Umbilical cord (tissue), 2 donors: Measurements from ENCODE around the gene RGL1. TPM values are rescaled to one million over a fixed set of nuclear protein-coding genes. Genes with fewer than 3 reads are reported as not detected.

ENCODE experiments used
- DNase-seq: peaks from one replicate; pipeline ENCODE4 v3.0.0-alpha.2; 2015; ENCODE audit warnings: low spot score
- total RNA-seq: library from RNA; depleted of rRNA; stranded (reverse); fragments of >200 nt; gene quantifications from one replicate; pipeline ENCODE4 v1.2.3, GENCODE V29; 2014; ENCODE audit warnings: low replicate concordance; ENCODE audit not compliant: insufficient read depth

RGL1 gene
- total RNA-seq, 1 donor from 2014 or later = 30.8 TPM

DNA sequence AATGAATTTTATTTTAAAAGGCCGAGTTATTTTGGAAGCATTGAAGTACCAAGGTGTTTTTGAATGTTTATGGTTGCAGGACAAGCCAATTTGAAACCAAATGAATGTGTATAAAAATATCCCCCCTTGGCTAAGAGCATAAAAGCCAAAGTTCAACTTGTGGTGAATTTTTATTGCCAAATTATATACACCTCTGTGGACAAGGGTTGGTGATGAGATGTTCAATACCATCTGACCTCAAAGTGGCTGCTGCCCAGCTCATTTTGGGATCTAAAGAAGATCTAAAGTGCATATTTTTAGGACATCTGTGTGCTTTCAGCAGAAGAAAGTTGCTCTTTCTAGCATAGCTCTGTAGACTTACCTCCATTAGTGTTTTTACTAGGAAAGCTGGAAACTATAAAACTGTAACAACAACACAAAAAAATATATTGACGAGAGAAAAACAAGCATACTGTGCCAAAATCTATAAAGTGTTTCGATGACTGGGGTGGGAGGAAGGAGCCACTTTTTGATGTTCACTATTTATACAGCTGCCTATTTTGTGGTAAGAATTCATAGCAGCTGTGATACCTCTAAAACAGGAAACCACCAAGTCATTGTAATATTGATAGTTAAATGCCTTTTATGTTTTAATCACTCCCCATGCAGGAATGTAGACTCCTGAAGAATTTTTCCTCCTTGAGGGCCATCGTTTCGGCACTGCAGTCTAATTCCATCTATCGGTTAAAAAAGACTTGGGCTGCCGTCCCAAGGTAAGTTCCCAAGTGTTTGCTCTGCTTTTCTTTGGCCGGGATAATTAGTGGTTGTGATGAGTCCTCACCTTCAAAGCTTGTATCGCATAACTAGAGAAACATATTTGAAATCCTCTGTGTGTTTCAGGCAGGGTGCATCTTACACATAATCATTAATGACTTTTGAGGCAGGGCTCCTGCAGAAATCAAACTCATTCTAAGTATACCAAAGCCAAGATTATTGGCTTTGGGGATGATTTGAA lies 83.2 kb downstream of the RGL1 start:
- no peak for DNase-seq

DNA sequence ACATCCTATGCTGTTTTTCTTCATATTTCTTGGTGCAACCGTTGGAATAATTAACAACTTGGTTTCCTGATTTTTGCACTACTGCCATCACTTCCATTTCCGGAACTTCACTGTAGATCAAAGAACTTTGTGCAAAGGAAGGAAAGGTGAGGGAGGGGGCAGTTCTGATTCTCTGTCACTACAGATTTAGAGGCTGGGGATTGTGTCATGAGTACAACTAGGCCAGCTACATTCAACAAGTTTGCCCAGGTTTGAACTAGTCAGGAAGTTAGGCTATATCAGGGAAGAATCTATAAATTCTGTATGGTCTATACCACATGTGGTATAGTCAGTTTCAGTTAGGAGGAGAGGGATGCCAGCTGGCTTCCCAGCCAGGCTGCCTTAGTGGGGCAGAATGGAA lies 84.2 kb downstream of the RGL1 start:
- DNase-seq = no peak

DNA sequence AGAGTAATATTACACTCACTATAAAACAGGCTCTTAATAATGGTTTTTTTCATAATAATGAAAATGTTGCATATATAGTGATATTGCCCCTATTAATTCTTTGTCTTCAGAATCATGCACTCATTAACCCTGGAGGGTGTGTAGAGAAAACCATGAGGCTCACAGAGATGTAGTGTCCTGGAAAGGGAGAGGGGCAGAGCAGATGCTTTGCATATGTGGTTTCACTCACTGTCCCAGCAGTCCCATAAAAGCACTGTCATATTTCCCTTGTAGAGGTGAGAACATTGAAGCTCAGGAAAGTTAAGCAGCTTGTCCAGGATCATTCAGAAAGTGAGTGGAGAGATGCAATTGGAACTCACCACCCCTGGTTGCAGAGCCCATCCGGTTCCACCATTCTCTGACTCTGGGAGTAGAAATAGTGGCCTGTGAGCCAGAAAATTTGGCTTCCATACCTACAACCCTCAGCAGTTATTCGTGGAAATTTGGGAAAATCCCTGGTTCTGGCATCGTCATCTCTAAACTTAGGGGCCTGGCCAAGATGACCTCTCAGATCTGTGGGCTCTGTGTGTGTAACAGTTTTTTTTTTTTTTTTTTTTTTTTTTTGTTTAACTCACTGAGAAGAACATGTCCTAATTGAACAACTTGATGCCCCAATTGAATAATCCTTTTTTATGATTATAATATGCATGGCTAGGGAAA lies 86.4 kb downstream of the RGL1 start:
- no peak for DNase-seq

DNA sequence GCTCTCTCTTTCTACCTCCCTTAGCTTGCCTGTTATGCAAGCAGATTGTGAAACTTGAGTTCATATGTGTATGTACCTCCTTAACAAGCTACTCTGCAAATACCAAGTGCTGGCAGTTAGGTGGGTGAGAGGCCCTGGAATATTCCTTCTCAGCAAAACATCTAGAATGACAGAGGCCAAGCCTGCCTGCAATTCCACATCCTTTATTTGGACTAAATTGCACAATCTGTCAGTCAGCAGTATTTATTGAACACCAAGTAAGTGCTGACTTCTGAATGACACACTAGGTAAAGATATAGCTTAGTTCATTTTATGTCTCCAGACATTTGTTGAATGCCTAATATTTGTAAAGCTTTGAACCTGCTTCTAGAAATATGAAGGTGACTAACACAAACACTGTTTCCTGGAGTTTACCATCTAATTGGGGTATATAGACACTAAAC lies 87.5 kb downstream of the RGL1 start:
- DNase-seq = no peak

DNA sequence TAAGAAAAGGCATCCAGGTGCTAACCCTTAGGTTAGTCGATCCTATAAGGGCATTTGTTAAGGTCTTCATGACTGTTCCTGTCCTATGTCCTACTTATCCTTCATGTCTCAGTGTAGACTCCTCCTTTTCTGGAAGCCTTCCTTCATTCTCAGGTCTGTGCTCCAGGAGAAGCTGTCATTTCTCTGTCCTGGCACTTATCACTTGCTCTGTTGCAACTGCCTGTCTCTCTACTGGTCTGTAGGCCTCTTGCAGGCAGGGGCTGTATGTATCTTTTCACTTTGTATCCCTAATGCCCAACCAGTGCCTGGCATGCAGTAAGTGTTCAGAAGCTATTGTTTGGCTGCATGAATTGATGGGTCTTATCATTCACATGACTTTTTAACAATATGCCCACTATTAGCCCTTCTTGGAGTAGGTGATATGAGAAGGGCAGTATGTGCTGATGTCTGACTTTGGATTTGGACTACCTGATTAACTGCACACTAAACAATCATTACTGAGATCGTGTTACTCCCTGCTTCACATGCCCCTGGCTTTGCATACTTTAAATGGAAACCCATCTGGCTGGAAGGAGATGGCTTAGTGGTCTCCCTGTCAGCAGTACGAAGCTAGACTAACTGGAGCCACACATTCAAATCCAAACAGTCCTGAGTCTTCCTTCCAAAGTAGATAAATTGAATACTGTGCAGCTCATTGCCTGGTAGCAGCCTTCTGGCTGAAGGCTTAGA lies 88.8 kb downstream of the RGL1 start:
- no peak for DNase-seq

DNA sequence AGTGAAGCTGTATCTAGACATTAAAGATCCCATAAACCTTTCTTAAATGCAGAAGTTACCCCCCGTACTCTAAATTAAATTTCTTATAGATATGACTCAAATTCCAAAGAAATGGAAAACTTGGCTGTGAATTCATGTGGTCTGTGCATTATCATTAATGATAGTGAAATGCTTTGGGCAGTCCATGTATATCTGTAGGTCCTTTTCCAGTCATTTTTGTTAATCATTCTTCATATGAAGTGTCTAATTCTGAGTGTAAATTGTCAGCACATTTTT lies 89.3 kb downstream of the RGL1 start:
- no peak for DNase-seq

DNA sequence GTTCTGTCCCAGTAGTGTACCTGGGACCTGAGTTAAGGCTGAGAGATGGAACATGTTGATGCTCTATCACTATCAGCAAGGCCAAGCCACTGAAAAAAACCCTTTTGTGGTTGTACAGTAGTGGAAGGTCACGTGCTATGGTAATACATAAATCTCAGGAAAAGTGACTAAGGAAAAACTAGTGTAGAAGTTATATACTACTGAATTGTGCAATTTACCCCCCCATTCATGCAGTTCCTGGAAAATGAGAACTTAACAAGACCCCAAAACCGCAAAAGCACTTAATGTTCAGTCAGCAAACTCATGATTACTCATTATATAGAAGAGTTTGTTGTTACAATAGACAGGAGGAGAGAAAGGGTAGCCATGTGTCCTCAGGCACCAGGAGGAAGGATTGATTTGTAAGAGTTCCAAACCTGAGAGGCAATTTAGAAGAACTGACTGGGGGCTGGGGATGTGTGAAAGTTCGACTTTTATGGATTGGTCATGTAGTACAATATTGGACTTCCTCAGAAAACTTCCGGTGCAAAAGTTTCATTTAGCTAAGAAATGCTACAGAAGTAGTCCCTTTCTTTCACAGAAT lies 91.6 kb downstream of the RGL1 start:
- DNase-seq = no peak

DNA sequence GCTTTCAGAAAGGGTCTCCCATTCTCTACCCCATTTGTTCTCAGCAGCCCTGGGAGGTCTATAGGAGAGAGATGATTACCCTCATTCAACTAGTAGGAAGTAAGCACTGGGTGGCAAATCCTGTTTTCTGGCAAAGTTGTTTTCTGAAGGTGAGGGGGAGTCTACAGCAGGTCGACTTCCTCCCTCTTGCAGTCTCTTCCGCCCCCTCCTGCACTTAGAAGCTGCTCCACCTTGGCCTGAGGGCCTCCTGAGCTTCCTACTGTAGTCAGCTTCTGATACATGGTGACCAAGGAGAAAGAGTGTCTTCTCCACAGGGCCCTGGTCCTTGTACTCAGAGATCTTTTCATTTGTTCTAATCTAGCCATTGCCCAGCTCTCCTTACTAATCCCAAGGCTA lies 93.1 kb downstream of the RGL1 start:
- DNase-seq = no peak

DNA sequence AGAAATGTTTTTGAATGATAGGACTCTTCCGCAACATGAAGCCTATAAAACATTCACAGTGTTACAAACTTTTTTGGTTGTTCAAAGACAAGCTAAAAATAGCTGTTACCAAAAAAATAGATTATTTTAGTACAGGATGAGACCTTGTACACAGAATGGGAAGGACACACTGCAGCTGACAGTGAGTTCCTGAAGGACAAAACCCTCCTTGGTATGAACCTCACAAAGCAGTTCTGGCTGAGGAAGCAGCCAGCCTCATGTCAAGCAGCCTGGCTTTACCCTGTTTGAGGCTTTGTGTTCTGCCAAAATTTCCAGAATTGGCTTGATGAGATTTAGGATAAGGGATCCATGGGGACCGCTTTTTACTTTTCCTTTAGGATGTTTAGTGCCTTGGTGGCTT lies 93.7 kb downstream of the RGL1 start:
- no peak for DNase-seq

DNA sequence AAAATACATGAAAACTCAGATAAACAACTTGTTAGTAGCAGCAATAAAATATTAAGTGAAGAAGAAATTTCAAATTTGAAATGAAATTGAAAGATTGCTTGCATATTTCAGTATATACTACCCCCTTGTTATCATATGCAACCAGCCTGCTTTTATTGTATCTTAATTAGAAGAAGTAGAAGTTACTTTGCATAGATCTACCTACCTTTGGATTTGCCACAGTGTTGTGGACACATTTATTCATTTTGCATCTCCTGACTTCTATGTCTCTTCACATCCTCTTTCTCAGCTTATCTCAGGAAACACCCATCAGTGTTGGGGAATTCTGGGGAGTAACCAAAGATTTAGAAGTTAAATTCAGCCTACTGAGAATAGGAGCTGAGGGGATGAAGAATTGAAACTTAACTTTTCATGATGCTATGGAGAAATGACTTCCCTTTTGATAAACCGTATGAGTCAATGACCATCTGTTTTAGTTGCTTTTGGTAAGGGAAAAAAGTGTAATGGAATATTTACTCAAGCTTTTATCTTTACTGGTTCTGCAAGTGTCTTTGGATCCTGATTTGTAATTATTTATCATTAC lies 96.9 kb downstream of the RGL1 start:
- no peak for DNase-seq

DNA sequence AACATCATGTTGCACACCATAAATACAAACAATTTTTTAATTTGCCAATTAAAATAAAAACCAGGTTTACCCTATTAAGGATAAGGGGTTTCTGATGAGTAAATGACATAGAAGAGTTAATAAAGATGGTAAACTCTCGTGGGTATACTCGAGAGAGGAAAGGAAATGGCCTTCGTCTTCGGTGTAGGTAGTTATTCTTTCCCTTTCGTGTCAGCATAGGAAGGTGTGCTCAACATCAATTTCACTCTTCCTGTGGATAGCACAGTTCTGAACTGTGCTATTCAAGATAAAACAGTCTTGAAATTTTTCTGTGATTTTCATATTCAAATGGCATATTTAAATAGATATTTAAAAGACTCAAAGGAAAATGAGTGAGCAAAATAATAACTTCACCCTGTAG lies 98.2 kb downstream of the RGL1 start:
- DNase-seq = no peak

DNA sequence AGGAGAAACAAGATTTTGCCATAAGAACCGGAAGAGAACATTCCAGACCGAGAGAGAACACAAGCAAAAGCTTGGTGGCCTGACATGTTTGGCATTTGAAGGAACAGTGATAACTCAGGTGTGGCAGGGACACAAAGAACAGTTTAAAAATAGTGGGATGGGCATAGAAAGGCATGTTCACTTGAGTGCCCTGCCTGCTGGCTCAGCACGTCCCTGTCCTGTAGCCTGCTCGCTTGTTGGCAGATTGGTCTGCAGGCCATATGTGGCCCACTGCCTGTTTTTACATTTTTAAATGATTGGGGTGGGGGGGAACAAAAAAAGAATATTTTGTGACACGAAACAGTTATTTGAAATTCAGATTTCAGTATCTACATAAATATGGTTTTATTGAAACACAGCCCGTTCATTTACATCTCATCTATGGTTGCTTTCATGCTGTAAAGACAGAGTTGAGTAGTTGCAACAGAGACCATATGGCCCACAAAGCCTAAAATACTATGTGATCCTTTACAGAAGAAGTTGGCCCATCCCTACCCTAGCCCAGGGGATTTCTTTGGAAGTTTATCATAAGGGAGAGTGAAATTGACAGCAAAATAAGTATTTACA lies 100.7 kb downstream of the RGL1 start:
- no peak for DNase-seq

DNA sequence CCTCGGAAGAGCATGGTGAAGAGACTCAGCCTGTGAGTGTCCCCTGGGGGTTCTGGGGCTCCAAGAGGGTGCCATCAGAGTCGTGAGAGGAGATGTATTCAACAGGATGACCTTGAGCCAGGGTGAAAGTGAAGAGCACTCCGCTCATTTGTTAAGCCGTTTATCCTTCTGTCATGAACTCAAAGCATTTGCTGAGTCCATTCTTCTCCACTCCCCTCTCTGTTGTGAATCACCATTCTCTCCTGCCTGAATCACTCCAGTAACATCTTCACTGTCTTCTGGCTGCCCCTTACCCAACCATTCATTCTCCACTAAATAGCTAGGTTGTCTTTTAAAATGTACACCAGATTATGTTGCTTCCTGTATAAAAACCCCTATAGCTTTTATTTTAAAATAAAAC lies 102.2 kb downstream of the RGL1 start:
- no peak for DNase-seq

DNA sequence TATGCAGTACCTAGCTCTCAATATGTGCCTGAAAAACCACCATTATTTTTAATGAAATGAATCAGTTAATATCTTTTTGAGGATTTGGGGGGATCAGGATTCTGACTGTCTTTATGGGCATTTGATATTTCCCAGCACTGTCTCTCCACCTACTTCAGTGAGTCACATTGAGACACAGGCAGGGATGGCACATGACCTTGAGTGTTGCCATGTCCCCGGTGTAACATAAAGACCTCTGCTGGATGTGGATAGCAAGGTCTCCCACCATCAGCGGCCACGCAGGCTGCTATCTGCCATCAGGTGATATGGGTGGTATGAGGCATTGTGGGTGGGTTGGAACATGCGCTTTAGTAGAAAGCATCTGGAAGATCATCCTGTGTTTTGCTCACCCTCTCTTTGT lies 103.2 kb downstream of the RGL1 start:
- DNase-seq = no peak

DNA sequence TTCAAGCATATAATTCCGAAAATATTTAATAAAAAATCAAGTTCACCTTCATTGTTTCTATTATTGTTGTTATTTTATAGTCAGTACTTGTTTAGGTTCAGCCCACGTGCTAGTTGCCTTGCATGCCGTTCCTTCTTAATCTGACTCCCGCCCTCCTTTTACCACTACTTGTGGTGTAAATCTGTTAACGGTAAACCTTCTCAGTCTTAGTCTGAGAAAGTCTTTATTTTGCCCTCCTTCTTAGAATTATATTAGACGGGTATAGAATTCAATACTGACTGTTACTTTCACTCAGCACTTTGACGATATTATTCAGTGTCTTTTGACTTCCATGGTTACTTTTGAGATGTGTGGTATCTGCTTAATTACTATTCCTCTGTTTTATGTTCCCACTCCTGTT lies 104.8 kb downstream of the RGL1 start:
- no peak for DNase-seq

DNA sequence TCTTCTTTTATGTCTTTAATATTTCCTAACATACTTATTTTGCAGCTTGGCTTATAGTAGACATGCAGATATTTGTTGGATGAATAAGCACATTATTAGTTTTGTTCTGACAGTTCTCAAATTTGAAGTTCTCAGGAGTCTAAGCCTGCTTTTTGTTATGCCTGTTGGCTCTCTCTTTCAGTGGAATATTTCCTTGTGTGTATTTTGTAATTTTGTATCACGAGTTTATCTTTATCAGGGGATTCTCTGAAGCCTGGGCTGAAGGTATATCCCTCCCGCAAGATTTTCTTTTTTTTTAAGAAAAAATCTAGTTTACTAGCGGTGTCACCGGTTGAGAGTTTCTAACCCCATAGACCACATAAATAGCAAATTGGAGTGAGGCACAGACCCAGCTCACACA lies 105.9 kb downstream of the RGL1 start:
- peak; percentile 83 for DNase-seq

DNA sequence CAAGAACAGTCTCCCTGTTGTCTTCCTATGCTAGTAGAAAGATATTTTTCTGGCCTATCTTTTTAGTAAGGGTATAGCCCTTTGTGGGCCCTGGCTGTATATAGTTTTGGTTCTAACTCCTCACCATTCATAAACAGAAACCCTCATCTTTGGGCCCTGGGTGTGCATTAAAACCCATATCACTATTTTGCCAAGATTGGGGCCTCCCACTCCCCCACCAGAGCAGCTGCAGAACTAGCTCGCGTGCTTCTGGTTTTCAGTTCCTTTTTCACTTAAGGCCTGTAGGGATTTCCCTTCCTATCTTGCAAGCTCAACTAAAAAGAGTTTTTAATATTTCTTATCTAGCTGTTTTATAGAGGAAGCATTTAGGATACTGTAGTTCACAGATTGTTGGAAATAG lies 106.4 kb downstream of the RGL1 start:
- DNase-seq = peak; percentile 95

DNA sequence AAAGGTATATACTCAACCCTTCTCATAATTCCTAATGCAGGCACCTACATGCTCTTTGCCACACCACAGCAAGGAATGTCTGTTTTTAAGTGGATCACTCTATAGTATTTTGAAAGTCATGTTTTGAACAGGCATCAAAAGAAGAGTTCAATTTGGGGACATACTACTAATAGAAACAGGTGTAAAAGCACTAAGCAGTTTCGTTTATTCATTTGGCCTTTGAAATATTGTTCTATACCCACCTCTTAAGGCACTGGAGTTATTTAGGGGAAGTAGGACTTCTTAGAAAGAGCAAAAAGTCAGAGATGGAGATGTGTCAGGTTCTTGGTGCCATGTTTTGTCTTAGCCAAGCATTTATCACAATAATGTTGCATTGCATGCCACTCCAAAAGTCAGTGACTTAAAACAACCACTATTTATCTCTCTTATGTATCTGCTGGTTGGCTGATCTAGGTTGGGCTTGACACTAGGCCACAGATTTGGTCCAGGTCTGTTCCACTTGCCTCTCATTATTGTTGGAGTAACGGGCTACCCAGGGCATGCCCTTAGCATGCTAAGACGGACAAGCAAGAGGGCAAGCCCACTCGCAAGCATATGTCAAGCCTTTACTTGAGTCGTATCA lies 107.5 kb downstream of the RGL1 start:
- no peak for DNase-seq

DNA sequence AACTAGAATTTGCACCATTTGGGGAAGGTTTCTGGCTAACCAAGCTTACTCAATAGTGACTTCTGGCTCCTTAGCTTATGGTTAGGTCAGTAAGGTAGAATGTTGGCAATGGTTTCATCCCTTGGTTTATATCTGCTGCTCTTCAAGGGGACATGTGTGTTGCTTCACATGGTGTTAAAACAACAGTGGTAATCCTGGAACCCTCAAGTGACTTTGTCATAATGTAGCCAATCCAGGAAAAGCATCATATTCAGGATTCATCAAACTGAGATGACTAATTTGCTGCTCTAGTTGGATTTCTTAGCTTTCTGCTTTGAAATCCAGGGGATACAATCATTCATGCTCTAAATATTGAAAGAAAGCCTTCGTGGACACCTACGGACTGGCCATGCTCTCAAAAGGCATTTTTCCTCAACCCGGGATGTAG lies 108.7 kb downstream of the RGL1 start:
- DNase-seq = no peak

DNA sequence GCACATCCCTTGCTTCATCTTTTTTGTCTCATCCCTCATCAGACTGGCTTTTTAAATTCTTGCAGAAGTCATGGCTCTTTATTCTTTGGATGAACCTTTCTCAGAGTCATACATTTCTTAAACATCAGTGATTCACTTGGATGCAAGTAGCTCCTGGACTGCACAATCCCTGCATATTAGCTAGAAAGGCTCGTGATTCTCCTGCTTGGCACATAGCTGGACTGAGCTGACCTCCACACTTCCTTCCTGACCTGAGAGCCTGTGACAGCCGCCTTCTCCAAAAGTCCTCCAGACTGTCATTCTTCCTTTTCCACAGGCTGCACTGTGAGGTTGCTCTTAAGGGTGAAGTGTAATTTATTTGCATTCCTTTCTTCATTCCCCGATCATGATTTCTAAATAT lies 109.4 kb downstream of the RGL1 start:
- DNase-seq = no peak

DNA sequence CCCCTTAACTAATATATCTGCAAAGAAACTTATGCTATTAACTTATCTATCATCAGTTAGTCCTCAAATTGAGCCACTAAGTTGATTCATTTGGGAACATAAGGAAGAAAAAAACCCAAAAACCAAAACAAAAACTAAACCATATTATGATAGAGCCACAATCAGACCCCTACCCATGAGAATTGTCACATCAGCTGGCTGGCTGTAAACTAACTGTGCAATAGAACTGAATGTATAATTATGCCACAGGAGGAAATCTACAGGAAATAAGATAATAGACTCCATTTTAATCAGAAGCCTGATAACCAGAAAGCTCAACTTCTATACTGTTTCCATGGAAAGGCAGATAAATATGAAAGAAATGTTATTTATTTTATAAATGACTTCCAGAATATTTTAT lies 110.0 kb downstream of the RGL1 start:
- no peak for DNase-seq
